Hippocampal formation (tissue), 2 donors: ENCODE data around the gene CELF4.
A peak's percentile ranks its signal among the peaks of the same experiment; 100 is the strongest.

Source experiments
- DNase-seq, 2 donors: peaks; one replicate each; lab custom pipeline; 2025; lab: John Stamatoyannopoulos, UW

Gene CELF4

GRCh38 chr18:37318360-37319355 is 246.9 kb downstream of the CELF4 start:
- DNase-seq = no peak

DNA sequence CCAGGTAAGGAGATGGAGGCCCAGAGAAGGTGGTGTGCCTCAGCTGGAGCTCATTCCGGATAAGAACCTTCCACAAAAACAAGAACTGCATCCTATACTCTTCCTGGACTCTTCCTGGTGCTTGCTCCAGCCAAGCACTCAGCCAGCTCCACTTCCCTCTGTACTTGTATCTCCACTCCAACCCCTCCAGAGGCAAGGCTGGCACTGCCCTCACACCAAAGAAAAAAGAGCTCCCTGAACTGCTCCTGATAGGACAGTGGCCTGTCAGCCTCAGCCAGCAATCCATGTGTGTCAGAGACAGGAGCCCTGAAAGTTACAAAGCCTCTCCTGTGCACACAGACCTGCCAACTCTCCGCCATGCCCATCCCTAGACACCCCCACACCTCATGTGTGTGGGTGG is 248.1 kb downstream of the CELF4 start:
- no peak for DNase-seq

- DNase-seq = no peak
These were observed 249.1 kb downstream of the CELF4 start for GRCh38 chr18:37316468-37316867.

- DNase-seq = no peak
These were observed 249.7 kb downstream of the CELF4 start for GRCh38 chr18:37315935-37316334.

- no peak for DNase-seq
These were observed 251.1 kb downstream of the CELF4 start for GRCh38 chr18:37314534-37314933.

DNA sequence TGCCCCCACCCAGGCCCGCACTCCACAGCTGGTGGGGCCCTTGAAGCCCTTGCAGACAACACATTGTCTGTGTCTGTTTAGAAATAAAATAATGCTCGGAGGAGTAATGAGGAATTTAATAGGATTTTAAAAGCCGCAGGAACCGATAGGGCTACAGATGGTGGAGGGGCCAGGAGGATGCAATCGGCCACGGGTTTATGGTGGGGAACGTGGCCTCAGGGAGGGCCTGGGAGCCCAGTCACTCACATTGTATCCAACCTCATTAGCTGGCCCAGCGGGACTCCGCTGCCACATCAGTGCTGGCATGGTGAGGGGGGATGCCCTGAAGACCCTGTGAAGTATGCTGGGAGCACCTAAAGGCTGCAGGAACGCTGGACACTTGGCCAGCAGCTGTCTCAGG is 252.0 kb downstream of the CELF4 start:
- no peak for DNase-seq

DNA sequence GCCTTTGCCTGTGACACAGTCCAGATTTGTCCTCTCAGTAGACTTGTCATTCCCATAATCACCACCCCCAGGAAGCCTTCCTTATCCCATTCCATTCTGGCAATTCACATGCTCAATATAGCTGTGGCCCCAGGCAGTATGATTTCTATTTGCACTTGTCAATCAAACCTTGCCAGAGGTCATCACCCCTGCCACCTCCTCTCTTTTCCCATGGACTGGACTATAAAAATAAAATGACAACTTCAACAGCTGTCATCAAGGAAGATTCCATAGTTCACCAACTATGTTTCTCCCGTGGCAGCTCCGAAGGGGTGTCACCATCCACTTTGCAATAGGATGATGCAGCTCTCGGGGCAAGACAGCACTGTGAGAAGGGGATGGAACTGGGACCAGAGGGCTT is 255.7 kb downstream of the CELF4 start:
- no peak for DNase-seq

DNA sequence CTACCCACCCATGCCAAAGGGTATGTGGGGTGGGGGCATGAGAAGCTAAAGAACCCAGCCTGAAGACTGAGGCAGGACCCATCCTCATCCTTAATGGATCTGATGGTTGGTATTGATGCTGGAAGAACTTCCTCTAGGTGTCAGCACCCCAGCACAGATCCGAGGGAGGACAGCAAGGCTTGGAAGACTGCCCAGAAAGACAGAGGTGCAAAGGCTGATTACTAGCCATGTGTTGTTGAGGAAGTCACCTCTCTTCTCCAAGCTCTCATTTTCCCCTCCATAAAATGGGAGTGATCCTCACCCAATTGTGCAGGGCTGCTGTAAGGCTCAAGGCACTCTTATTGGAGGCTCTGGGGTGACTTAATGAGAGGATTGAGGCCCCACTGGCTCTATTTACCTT is 256.5 kb downstream of the CELF4 start:
- DNase-seq = no peak

- peak in 1 of 2 donors; percentile 13 for DNase-seq
These were observed 258.4 kb downstream of the CELF4 start for GRCh38 chr18:37307181-37307580.

DNA sequence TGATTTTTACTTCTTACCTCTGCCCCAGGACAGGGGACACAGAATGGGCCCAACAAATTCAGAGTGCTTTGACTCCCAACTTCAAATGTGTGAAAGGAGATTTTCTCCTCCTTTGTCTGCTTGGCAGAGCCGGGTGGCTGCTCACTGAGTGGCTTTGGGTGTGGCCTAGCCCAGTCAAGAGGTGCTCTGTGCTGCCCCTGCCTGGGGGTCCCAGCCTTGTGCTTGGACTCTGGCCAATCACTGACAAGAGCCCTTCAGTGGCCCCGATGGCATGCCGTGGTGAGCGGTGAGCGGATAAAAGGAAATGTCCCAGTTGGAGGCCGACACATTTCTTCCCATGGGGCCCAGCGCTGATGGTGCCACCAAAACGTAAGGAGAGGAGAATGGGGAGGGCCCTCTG is 259.2 kb downstream of the CELF4 start:
- no peak for DNase-seq

DNA sequence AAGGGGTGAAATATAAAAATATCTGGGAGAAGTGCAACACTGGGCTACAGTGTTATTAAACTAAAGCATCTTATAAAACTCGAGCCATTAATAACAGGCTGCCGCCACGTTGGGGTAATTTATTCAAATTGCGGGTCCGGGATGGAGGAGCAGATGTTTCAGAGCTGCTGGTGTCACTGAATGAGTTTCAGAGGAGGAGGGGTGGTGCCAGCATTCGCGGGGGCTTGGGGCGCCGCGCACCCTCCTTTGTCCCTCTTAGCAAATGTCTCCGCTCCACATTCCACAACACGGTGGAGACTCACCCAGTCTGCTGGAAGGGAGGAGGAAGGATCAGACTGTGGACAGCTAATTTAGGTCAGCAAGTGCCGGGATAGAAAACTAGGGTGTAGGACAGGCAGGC is 260.5 kb downstream of the CELF4 start:
- DNase-seq = no peak

DNA sequence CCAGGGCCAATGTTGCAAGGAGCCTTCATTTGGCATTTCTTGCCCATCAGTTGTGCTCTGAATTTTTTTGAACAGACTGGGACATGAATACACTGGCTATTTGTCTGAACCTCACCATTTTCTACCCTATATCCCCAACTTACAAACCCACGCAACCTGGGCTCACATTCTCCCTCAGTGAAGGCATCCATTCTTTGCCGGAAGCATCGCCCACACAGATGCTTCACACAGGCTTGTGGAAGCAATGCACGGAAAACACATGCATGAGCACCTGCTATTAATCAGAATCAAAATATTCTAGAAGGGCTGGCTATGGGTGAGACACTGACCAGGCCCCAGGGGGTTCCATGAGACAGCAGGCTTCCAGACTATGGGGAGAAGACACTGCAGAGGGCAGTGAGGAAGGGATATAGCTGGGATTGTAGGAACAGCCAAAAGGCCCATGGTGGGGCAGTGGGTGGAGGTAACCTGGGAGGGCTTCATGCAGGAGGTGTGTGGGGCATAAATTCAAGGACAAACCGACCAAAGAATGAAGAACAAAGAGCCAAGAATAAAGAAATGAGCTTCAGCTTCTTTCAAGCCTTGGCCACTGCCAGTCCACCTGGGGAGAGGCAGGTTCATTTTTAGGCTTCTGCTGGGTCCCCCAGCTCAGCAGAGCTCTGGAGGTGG is 261.5 kb downstream of the CELF4 start:
- DNase-seq = peak in 1 of 2 donors; percentile 12

DNA sequence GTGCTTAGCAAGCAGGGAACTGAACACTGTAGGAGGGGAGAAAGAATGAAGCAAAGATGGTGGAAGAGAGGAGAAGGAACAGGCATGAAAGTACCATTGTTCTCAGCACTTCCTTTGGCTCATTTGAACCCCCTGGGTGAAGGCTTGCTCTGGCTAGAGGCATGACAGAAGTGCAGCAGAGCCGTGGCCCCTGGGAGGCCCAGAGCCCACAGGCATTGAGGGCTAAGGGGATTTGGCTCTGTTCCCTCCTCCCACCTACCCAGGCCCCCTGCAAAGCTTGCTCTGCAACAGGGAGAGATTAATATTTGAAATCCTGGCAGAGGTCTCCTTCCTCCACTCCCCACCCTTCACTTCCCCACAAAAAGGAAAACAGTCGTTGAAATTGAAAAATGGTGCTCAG is 262.6 kb downstream of the CELF4 start:
- no peak for DNase-seq

- DNase-seq = no peak
These were observed 263.1 kb downstream of the CELF4 start for GRCh38 chr18:37302519-37302918.

DNA sequence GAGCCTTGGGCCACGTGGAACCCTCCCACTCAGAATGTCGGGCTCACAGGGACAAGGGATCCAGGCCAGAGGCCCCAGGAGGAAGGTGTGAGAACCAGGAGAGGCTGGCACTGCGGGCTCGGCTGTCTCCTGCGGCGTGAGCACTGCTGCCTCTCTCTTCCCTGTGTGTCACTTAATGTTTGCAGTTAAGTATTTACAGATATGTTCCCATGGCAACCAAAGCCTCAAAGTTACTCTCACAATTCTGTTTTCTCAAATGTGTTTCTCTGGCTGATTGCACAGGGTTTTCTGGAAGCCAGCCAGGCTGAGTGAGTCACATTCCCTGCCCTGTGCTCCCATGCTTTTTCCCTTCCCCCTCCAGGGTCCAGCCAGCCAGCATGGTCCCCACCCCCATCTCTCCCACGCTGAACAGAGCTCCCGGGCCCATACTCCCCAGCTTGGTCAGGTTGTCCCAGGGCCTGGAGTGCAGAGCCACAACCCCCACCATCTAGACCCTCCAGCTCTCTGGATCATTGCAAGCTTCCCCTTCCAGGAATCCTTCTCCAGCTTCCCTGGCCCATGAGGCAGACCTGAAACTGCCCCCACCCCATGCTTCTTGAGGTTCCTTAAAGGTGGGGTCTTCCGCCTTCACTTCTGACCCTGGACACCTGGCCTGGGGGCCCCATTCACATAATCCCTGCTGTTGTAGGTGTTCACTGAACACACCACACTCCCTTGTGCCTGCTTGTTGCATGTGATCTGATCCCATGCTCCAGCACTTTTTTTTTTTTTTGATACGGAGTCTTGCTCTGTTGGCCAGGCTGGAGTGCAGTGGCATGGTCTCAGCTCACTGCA is 265.9 kb downstream of the CELF4 start:
- DNase-seq = peak; percentile 20 to 54

GRCh38 chr18:37298816-37299215 is 266.8 kb downstream of the CELF4 start:
- DNase-seq = no peak

GRCh38 chr18:37297106-37297505 is 268.5 kb downstream of the CELF4 start:
- no peak for DNase-seq

DNA sequence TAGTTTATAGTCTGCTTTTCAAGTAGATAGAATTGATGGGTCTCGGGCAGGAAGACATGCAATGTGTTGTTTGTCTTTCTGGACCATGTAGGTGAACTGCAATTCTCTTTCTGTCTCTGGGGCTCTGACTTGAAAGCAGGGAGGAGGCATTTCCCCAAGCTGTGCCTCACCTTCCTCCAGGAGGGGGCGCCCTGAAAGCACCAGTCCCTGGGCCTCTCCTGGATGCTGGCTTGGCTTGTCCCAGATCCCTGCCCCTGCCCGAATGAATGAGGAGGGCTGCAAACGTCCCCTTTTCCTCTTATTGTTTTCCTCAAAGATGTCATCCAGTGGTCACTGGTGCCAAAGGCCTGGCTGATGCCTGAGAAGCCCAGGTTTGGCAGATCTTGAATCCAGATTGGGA is 270.6 kb downstream of the CELF4 start:
- DNase-seq = no peak

- DNase-seq = no peak
These were observed 272.2 kb downstream of the CELF4 start for GRCh38 chr18:37293359-37293758.

GRCh38 chr18:37289423-37289822 is 276.2 kb downstream of the CELF4 start:
- no peak for DNase-seq

- no peak for DNase-seq
These were observed 278.0 kb downstream of the CELF4 start for GRCh38 chr18:37287601-37288000.

- DNase-seq = no peak
These were observed 278.8 kb downstream of the CELF4 start for GRCh38 chr18:37286801-37287200.
